ENCODE results near the gene CARMIL1. TPM values are rescaled to one million over a fixed set of nuclear protein-coding genes. Genes with fewer than 3 reads are reported as not detected.

Gene CARMIL1
- polyA plus RNA-seq, 4 donors = 35.3 to 74.5 (median 47.2) TPM

- H3K27ac ChIP-seq (ENCODE audit: low read depth in 1 of 3, low read length in 2 of 3) = no peak overlapping the region
- no peaks in the 10 kb centered on the region for H3K4me1 ChIP-seq (ENCODE audit: control insufficient read depth in 3 of 3, insufficient read depth in 2 of 3, low read depth in 1 of 3, low read length in 2 of 3)
- H3K36me3 ChIP-seq (ENCODE audit: control insufficient read depth in 3 of 3, insufficient read depth in 2 of 3, low read depth in 1 of 3, low read length in 3 of 3) = no peaks in the 10 kb centered on the region
- no peaks in the 10 kb centered on the region for H3K9me3 ChIP-seq (ENCODE audit: control insufficient read depth in 2 of 2, insufficient read depth in 1 of 2, low read depth in 1 of 2, low read length in 1 of 2)
- peaks cover 0 to 2% (median 0%) of the 10 kb centered on the region in 3 donors for H3K27me3 ChIP-seq (ENCODE audit: control insufficient read depth in 3 of 3, insufficient read depth in 3 of 3, low read length in 3 of 3)
- FAIRE-seq = no peak
- no peak for DNase-seq
- WGBS, 3 donors = 69 to 85% (median 75%) methylated on average over 3 of the region's 3 CpGs
- no peak overlapping the region for H3K4me3 ChIP-seq (ENCODE audit: low read depth in 1 of 3, low read length in 3 of 3)
Measured at GRCh38 chr6:25627001-25627400, 347.8 kb downstream of the CARMIL1 start.

GRCh38 chr6:25628471-25629197 lies 349.5 kb downstream of the CARMIL1 start:
- 77 to 89% (median 82%) methylated on average over 4 of the region's 4 CpGs for WGBS, 3 donors
- no peak overlapping the region for H3K4me3 ChIP-seq (ENCODE audit: low read depth in 1 of 3, low read length in 3 of 3)
- H3K4me1 ChIP-seq (ENCODE audit: control insufficient read depth in 3 of 3, insufficient read depth in 2 of 3, low read depth in 1 of 3, low read length in 2 of 3) = no peaks in the 10 kb centered on the region
- peaks cover 0 to 2% (median 0%) of the 10 kb centered on the region in 3 donors for H3K27me3 ChIP-seq (ENCODE audit: control insufficient read depth in 3 of 3, insufficient read depth in 3 of 3, low read length in 3 of 3)
- H3K9me3 ChIP-seq (ENCODE audit: control insufficient read depth in 2 of 2, insufficient read depth in 1 of 2, low read depth in 1 of 2, low read length in 1 of 2) = no peaks in the 10 kb centered on the region
- no peak for FAIRE-seq
- DNase-seq = no peak
- no peak overlapping the region for H3K27ac ChIP-seq (ENCODE audit: low read depth in 1 of 3, low read length in 2 of 3)
- no peaks in the 10 kb centered on the region for H3K36me3 ChIP-seq (ENCODE audit: control insufficient read depth in 3 of 3, insufficient read depth in 2 of 3, low read depth in 1 of 3, low read length in 3 of 3)

GRCh38 chr6:25629198-25629576 lies 350.0 kb downstream of the CARMIL1 start:
- no peak overlapping the region for H3K27ac ChIP-seq (ENCODE audit: low read depth in 1 of 3, low read length in 2 of 3)
- no peaks in the 10 kb centered on the region for H3K36me3 ChIP-seq (ENCODE audit: control insufficient read depth in 3 of 3, insufficient read depth in 2 of 3, low read depth in 1 of 3, low read length in 3 of 3)
- no peak overlapping the region for H3K4me3 ChIP-seq (ENCODE audit: low read depth in 1 of 3, low read length in 3 of 3)
- no peaks in the 10 kb centered on the region for H3K4me1 ChIP-seq (ENCODE audit: control insufficient read depth in 3 of 3, insufficient read depth in 2 of 3, low read depth in 1 of 3, low read length in 2 of 3)
- DNase-seq = no peak
- WGBS, 3 donors = 29 to 59% (median 39%) methylated on average over 4 of the region's 4 CpGs
- H3K9me3 ChIP-seq (ENCODE audit: control insufficient read depth in 2 of 2, insufficient read depth in 1 of 2, low read depth in 1 of 2, low read length in 1 of 2) = no peaks in the 10 kb centered on the region
- H3K27me3 ChIP-seq (ENCODE audit: control insufficient read depth in 3 of 3, insufficient read depth in 3 of 3, low read length in 3 of 3) = peaks cover 0 to 2% (median 0%) of the 10 kb centered on the region in 3 donors
- no peak for FAIRE-seq

- H3K4me1 ChIP-seq (ENCODE audit: control insufficient read depth in 3 of 3, insufficient read depth in 2 of 3, low read depth in 1 of 3, low read length in 2 of 3) = peaks cover 0 to 10% (median 6%) of the 10 kb centered on the region in 3 donors
- FAIRE-seq (no peak), DNase-seq (no peak)
- H3K4me3 ChIP-seq (ENCODE audit: low read depth in 1 of 3, low read length in 3 of 3) = no peak overlapping the region
- peaks cover 0 to 2% (median 0%) of the 10 kb centered on the region in 3 donors for H3K27me3 ChIP-seq (ENCODE audit: control insufficient read depth in 3 of 3, insufficient read depth in 3 of 3, low read length in 3 of 3)
- H3K9me3 ChIP-seq (ENCODE audit: control insufficient read depth in 2 of 2, insufficient read depth in 1 of 2, low read depth in 1 of 2, low read length in 1 of 2) = no peaks in the 10 kb centered on the region
- H3K36me3 ChIP-seq (ENCODE audit: control insufficient read depth in 3 of 3, insufficient read depth in 2 of 3, low read depth in 1 of 3, low read length in 3 of 3) = no peaks in the 10 kb centered on the region
- 57 to 65% (median 62%) methylated on average over 4 of the region's 4 CpGs for WGBS, 3 donors
- H3K27ac ChIP-seq (ENCODE audit: low read depth in 1 of 3, low read length in 2 of 3) = no peak overlapping the region
Measured at GRCh38 chr6:25630508-25631278, 351.5 kb downstream of the CARMIL1 start.

- 82 to 94% (median 87%) methylated on average over 2 of the region's 2 CpGs for WGBS, 3 donors
Measured at GRCh38 chr6:25635886-25636317, 356.7 kb downstream of the CARMIL1 start.

GRCh38 chr6:25637211-25637610 lies 358.0 kb downstream of the CARMIL1 start:
- FAIRE-seq = no peak
- H3K4me1 ChIP-seq (ENCODE audit: control insufficient read depth in 3 of 3, insufficient read depth in 2 of 3, low read depth in 1 of 3, low read length in 2 of 3) = peaks cover 0 to 16% (median 8%) of the 10 kb centered on the region in 3 donors
- H3K36me3 ChIP-seq (ENCODE audit: control insufficient read depth in 3 of 3, insufficient read depth in 2 of 3, low read depth in 1 of 3, low read length in 3 of 3) = no peaks in the 10 kb centered on the region
- 47 to 62% (median 60%) methylated on average over 1 of the region's 1 CpG for WGBS, 3 donors
- no peak overlapping the region for H3K4me3 ChIP-seq (ENCODE audit: low read depth in 1 of 3, low read length in 3 of 3)
- no peaks in the 10 kb centered on the region for H3K9me3 ChIP-seq (ENCODE audit: control insufficient read depth in 2 of 2, insufficient read depth in 1 of 2, low read depth in 1 of 2, low read length in 1 of 2)
- H3K27me3 ChIP-seq (ENCODE audit: control insufficient read depth in 3 of 3, insufficient read depth in 3 of 3, low read length in 3 of 3) = no peaks in the 10 kb centered on the region
- H3K27ac ChIP-seq (ENCODE audit: low read depth in 1 of 3, low read length in 2 of 3) = no peak overlapping the region
- peak in 1 of 2 donors; percentile 21 for DNase-seq

More at GRCh38 chr6:25635886-25636317, 356.7 kb downstream of the CARMIL1 start:
- H3K4me3 ChIP-seq (ENCODE audit: low read depth in 1 of 3, low read length in 3 of 3) = no peak overlapping the region
- no peaks in the 10 kb centered on the region for H3K9me3 ChIP-seq (ENCODE audit: control insufficient read depth in 2 of 2, insufficient read depth in 1 of 2, low read depth in 1 of 2, low read length in 1 of 2)
- H3K4me1 ChIP-seq (ENCODE audit: control insufficient read depth in 3 of 3, insufficient read depth in 2 of 3, low read depth in 1 of 3, low read length in 2 of 3) = peaks cover 0 to 16% (median 8%) of the 10 kb centered on the region in 3 donors
- DNase-seq (peak; percentile 83 to 84), FAIRE-seq (no peak)
- peak overlapping the region in 1 of 3 donors; percentile 37 for H3K27ac ChIP-seq (ENCODE audit: low read depth in 1 of 3, low read length in 2 of 3)
- no peaks in the 10 kb centered on the region for H3K36me3 ChIP-seq (ENCODE audit: control insufficient read depth in 3 of 3, insufficient read depth in 2 of 3, low read depth in 1 of 3, low read length in 3 of 3)
- H3K27me3 ChIP-seq (ENCODE audit: control insufficient read depth in 3 of 3, insufficient read depth in 3 of 3, low read length in 3 of 3) = peaks cover 0 to 2% (median 0%) of the 10 kb centered on the region in 3 donors

- H3K27me3 ChIP-seq (ENCODE audit: control insufficient read depth in 3 of 3, insufficient read depth in 3 of 3, low read length in 3 of 3) = no peaks in the 10 kb centered on the region
- DNase-seq (peak; percentile 20 to 42), FAIRE-seq (no peak)
- H3K9me3 ChIP-seq (ENCODE audit: control insufficient read depth in 2 of 2, insufficient read depth in 1 of 2, low read depth in 1 of 2, low read length in 1 of 2) = no peaks in the 10 kb centered on the region
- H3K27ac ChIP-seq (ENCODE audit: low read depth in 1 of 3, low read length in 2 of 3) = no peak overlapping the region
- 24 to 49% (median 36%) methylated on average over 4 of the region's 4 CpGs for WGBS, 3 donors
- H3K4me3 ChIP-seq (ENCODE audit: low read depth in 1 of 3, low read length in 3 of 3) = no peak overlapping the region
- peaks cover 0 to 18% (median 8%) of the 10 kb centered on the region in 3 donors for H3K4me1 ChIP-seq (ENCODE audit: control insufficient read depth in 3 of 3, insufficient read depth in 2 of 3, low read depth in 1 of 3, low read length in 2 of 3)
- H3K36me3 ChIP-seq (ENCODE audit: control insufficient read depth in 3 of 3, insufficient read depth in 2 of 3, low read depth in 1 of 3, low read length in 3 of 3) = no peaks in the 10 kb centered on the region
Measured at GRCh38 chr6:25637960-25638434, 358.8 kb downstream of the CARMIL1 start.

- no peaks in the 10 kb centered on the region for H3K36me3 ChIP-seq (ENCODE audit: control insufficient read depth in 3 of 3, insufficient read depth in 2 of 3, low read depth in 1 of 3, low read length in 3 of 3)
- no peak for FAIRE-seq
- H3K9me3 ChIP-seq (ENCODE audit: control insufficient read depth in 2 of 2, insufficient read depth in 1 of 2, low read depth in 1 of 2, low read length in 1 of 2) = no peaks in the 10 kb centered on the region
- 86 to 90% (median 90%) methylated on average over 4 of the region's 4 CpGs for WGBS, 3 donors
- no peak overlapping the region for H3K27ac ChIP-seq (ENCODE audit: low read depth in 1 of 3, low read length in 2 of 3)
- peaks cover 0 to 18% (median 8%) of the 10 kb centered on the region in 3 donors for H3K4me1 ChIP-seq (ENCODE audit: control insufficient read depth in 3 of 3, insufficient read depth in 2 of 3, low read depth in 1 of 3, low read length in 2 of 3)
- no peak for DNase-seq
- H3K27me3 ChIP-seq (ENCODE audit: control insufficient read depth in 3 of 3, insufficient read depth in 3 of 3, low read length in 3 of 3) = no peaks in the 10 kb centered on the region
- no peak overlapping the region for H3K4me3 ChIP-seq (ENCODE audit: low read depth in 1 of 3, low read length in 3 of 3)
Measured at GRCh38 chr6:25639653-25640052, 360.5 kb downstream of the CARMIL1 start.
